Gastroesophageal sphincter (tissue), 4 donors: ENCODE measurements around the gene MAJIN. TPM values are rescaled to one million over a fixed set of nuclear protein-coding genes. Genes with fewer than 3 reads are reported as not detected.

ENCODE experiments used
- ATAC-seq: fragments of 150-250 bp; one replicate; pipeline ENCODE4 v1.9.1; 2016; ENCODE audit warnings: mild to moderate bottlenecking, moderate library complexity
- H3K27ac ChIP-seq, 4 donors: fragments of 200-600 bp; sonication (generic) in 3 of 4; 1 replicate in 3 of 4; 2 replicates in 1 of 4; pipeline ENCODE4 v1.5.1; 2016 to 2019
- H3K27me3 ChIP-seq: fragments of 200-600 bp; sonication (generic); one replicate; pipeline ENCODE4 v1.5.1; 2019
- H3K36me3 ChIP-seq, 2 donors: fragments of 200-600 bp; sonication (generic); one replicate each; pipeline ENCODE4 v1.5.1; 2019; ENCODE audit warnings: control low read depth in 1 of 2
- H3K4me1 ChIP-seq, 3 donors: fragments of 200-600 bp; sonication (generic); 1 replicate in 2 of 3; 2 replicates in 1 of 3; pipeline ENCODE4 v1.5.1; 2016 to 2019; ENCODE audit warnings: control low read depth in 2 of 3
- H3K4me3 ChIP-seq, 2 donors: fragments of 200-600 bp; sonication (generic); one replicate each; pipeline ENCODE4 v1.5.1; 2019; ENCODE audit warnings: mild to moderate bottlenecking in 1 of 2, moderate library complexity in 1 of 2
- H3K9me3 ChIP-seq, 3 donors: fragments of 200-600 bp; sonication (generic); one replicate each; pipeline ENCODE4 v1.5.1; 2017 to 2019; ENCODE audit warnings: control low read depth in 2 of 3
- EP300 ChIP-seq: sonication (generic); formaldehyde crosslinking; IDR thresholded peaks from one replicate; pipeline ENCODE4 v1.6.1; 2017; ENCODE audit warnings: antibody characterized with exemption, mild to moderate bottlenecking
- POLR2A ChIP-seq, 2 donors: fragments of 450-650 bp; IDR thresholded peaks; one replicate each; pipeline ENCODE4 v1.6.1; 2017; ENCODE audit warnings: antibody characterized with exemption in 2 of 2, mild to moderate bottlenecking in 2 of 2, moderate library complexity in 1 of 2
- POLR2AphosphoS5 ChIP-seq: sonication (generic); formaldehyde crosslinking; IDR thresholded peaks from one replicate; pipeline ENCODE4 v1.6.1; 2017; ENCODE audit warnings: antibody characterized with exemption
- WGBS, 2 donors: methylation state at CpG; one replicate each; pipeline ENCODE4 v1.1.5; 2018; ENCODE audit warnings: low coverage in 1 of 2; 5-methylcytosine and 5-hydroxymethylcytosine counted together
- total RNA-seq, 4 donors: library from RNA; depleted of rRNA; stranded (reverse); fragments of >200 nt; gene quantifications; one replicate each; pipeline ENCODE4 v1.1.0, GENCODE V29; 2016
- TF ChIP-seq, protein P1 (sequence below), 4 experiments: fragments of 200-600 bp in 2 of 4; fragments of 450-650 bp in 2 of 4; sonication (generic) in 1 of 4; IDR thresholded peaks; one replicate each; pipeline ENCODE4 v1.5.1; 2017 to 2019; ENCODE audit warnings: antibody characterized with exemption in 4 of 4, mild to moderate bottlenecking in 2 of 4, moderate library complexity in 2 of 4

MAJIN gene
- total RNA-seq, 4 donors from 2014 or later = not detected

DNA sequence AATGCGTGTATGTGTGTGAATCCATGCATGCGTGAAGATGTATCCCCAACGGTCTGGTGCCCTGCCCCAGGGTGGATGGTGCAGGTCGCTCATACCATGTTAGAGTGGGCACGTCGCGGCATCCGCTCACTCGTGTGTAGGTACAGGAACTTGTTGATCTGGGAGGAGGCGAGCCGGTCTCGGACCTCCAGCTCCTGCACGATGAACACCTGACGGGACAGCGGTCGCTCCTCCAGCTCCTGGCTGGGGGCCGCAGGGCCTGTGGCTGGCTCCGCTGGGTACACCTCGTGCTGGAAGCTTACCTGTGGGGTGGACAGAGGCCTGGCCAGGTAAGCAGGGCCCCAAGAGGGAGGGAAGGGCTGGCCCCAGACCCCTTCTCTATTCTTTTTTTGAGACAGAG lies 73.4 kb downstream of the MAJIN start:
- WGBS, 2 donors = 80% methylated on average over 1 of the region's 19 CpGs; no CpG with 5 or more reads in 1 of the 2 donors
- peaks cover 0 to 92% of the 10 kb centered on the region in 2 donors for H3K36me3 ChIP-seq

DNA sequence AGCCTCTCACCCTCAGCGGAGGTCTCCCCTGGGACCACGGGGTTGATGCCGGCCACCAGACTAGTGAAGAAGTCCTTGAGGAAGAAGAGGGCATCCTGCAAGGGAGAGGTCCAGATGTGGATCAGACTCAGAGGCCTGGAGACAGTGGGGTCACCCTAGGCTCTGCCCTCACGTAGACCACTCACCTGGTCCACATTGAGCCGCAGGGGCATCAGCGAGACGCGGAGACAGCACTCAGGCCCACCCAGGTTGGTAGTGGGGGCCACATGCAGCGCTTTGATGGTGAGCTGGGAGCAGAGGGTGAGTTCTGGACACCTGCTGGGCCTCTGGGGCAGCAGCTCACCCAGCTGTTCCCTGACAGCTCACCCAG lies 73.8 kb downstream of the MAJIN start:
- Histone ChIP-seq H3K27me3 (no peaks in the 10 kb centered on the region), H3K4me1 (peaks cover 0 to 12% (median 4%) of the 10 kb centered on the region in 3 donors), H3K4me3 (no peak overlapping the region), H3K36me3 (peaks cover 0 to 87% of the 10 kb centered on the region in 2 donors), H3K9me3 (no peaks in the 10 kb centered on the region), H3K27ac (no peak overlapping the region)
- TF ChIP-seq POLR2A (IDR thresholded peaks at IDR 0.05) = no peak
- no peak for TF ChIP-seq POLR2AphosphoS5
- TF ChIP-seq, protein P1, sequence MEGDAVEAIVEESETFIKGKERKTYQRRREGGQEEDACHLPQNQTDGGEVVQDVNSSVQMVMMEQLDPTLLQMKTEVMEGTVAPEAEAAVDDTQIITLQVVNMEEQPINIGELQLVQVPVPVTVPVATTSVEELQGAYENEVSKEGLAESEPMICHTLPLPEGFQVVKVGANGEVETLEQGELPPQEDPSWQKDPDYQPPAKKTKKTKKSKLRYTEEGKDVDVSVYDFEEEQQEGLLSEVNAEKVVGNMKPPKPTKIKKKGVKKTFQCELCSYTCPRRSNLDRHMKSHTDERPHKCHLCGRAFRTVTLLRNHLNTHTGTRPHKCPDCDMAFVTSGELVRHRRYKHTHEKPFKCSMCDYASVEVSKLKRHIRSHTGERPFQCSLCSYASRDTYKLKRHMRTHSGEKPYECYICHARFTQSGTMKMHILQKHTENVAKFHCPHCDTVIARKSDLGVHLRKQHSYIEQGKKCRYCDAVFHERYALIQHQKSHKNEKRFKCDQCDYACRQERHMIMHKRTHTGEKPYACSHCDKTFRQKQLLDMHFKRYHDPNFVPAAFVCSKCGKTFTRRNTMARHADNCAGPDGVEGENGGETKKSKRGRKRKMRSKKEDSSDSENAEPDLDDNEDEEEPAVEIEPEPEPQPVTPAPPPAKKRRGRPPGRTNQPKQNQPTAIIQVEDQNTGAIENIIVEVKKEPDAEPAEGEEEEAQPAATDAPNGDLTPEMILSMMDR (IDR thresholded peaks at IDR 0.05) = no peak
- no peak for TF ChIP-seq EP300
- WGBS, 2 donors = no CpG with 5 or more reads among the region's 9 CpGs
- ATAC-seq = no peak

More for the DNA sequence above, 73.4 kb downstream of the MAJIN start:
- TF ChIP-seq EP300 = no peak
- TF ChIP-seq, protein P1 (IDR thresholded peaks at IDR 0.05) = no peak
- H3K4me1 ChIP-seq = peaks cover 0 to 11% (median 4%) of the 10 kb centered on the region in 3 donors
- H3K9me3 ChIP-seq = no peaks in the 10 kb centered on the region
- H3K4me3 ChIP-seq = no peak overlapping the region
- no peaks in the 10 kb centered on the region for H3K27me3 ChIP-seq
- H3K27ac ChIP-seq = no peak overlapping the region
- no peak for ATAC-seq

DNA sequence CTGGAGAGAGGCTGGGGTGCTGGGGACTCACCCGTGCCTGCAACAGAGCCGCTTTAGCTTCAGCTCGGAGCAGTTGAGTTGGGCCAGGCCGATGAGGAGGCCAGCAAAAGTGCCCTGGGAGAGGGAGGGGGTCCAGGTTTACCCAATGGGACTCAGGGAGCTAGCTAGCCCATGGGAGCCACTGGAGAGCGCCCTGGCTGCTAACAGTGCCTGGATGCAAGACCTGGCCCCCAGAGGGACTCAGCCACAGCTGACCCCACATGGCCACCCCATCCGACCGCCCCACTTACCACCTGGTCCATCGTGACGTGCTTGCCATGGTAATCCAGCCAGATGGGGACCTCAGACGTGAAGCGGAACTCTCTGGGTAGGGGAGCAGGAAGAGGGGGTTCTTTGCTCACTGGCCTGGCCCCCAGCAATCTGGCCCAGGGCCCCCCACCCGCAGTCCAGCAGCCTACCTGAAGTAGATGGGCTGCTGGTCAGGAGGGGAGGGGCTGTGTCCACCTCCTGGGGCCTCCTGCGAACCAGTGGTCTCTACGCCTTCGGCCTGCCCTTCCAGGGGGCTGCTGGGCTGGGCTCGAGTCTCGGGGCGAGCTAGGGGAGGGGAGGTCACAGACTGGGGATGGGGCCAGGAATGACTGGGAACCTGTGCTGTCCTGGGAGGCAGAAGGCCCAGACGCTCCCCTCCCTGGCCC lies 74.4 kb downstream of the MAJIN start:
- H3K9me3 ChIP-seq = no peaks in the 10 kb centered on the region
- ATAC-seq = no peak

DNA sequence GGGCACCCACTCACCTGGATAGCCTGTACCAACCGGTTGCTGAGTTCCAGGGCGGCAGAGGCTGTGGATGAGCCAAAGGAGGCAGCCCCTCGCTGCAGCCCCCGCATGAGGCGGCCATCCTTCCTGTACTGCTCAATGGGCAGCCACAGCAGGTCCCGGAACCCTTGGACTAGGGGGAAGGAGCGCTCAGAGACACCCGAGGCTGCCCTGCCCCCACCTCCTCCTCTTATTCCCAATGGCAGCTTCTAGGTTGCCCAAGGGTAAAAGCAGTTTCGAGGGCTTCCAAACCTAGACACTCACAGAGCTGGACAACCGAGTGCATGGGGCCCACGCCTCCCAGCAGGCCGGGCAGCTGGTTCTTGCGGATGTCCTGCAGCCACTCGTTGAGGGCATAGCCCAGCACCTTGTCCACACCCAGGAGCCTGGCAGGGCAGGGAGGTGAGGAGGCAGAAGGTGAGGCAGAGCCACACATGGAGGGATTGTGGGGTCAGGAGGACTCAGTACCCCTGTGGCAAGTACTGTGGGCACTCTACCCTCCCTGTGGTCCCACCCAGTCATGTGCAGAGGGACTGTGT lies 75.4 kb downstream of the MAJIN start:
- Histone ChIP-seq H3K36me3 (peaks cover 0 to 72% of the 10 kb centered on the region in 2 donors), H3K27ac (no peak overlapping the region), H3K27me3 (no peaks in the 10 kb centered on the region), H3K4me1 (peaks cover 0 to 12% (median 4%) of the 10 kb centered on the region in 3 donors), H3K4me3 (no peak overlapping the region), H3K9me3 (no peaks in the 10 kb centered on the region)
- WGBS, 2 donors = 17 to 70% methylated on average over 1 to 2 of the region's 14 CpGs
- ATAC-seq = no peak
- TF ChIP-seq POLR2AphosphoS5 (no peak), POLR2A (IDR thresholded peaks at IDR 0.05) (no peak), EP300 (no peak)
- TF ChIP-seq, protein P1 (IDR thresholded peaks at IDR 0.05) = no peak

More for the DNA sequence above, 74.4 kb downstream of the MAJIN start:
- H3K27ac ChIP-seq = no peak overlapping the region
- no peaks in the 10 kb centered on the region for H3K27me3 ChIP-seq
- no peak overlapping the region for H3K4me3 ChIP-seq
- TF ChIP-seq, protein P1 (IDR thresholded peaks at IDR 0.05) = no peak
- TF ChIP-seq POLR2AphosphoS5 = no peak
- TF ChIP-seq POLR2A (IDR thresholded peaks at IDR 0.05) = no peak
- TF ChIP-seq EP300 = no peak
- H3K4me1 ChIP-seq = peaks cover 0 to 12% (median 4%) of the 10 kb centered on the region in 3 donors
- WGBS, 2 donors = 80% methylated on average over 1 of the region's 19 CpGs; no CpG with 5 or more reads in 1 of the 2 donors
- H3K36me3 ChIP-seq = peaks cover 0 to 82% of the 10 kb centered on the region in 2 donors
